Nephron progenitor cell (in vitro differentiated cells): ENCODE data around the gene DR1.
"Not testable (repeated sequence)": the region's sequence is repeated elsewhere in the genome, so short reads cannot be mapped to it uniquely, and the experiment has no call there.

Experiments used
- DNase-seq: peaks from one replicate; pipeline ENCODE4 v3.0.0; 2021
- H3K27ac Mint-ChIP-seq: 2 replicates; pipeline ENCODE4 v1.8.0; 2021; ENCODE audit warnings: mild to moderate bottlenecking, moderate library complexity, mixed read lengths
- H3K27me3 Mint-ChIP-seq: 2 replicates; pipeline ENCODE4 v1.8.0; 2021; ENCODE audit warnings: mild to moderate bottlenecking, low read depth, mixed read lengths; ENCODE audit not compliant: poor library complexity
- H3K36me3 Mint-ChIP-seq: 2 replicates; pipeline ENCODE4 v1.8.0; 2021; ENCODE audit warnings: low read depth, mixed read lengths
- H3K4me1 Mint-ChIP-seq: 2 replicates; pipeline ENCODE4 v1.8.0; 2021; ENCODE audit warnings: mixed read lengths
- H3K4me3 Mint-ChIP-seq: 2 replicates; pipeline ENCODE4 v1.8.0; 2021; ENCODE audit warnings: mild to moderate bottlenecking, moderate library complexity, mixed read lengths
- H3K9me3 Mint-ChIP-seq: 2 replicates; pipeline ENCODE4 v1.8.0; 2021; ENCODE audit warnings: mild to moderate bottlenecking, moderate library complexity, mixed read lengths
- TF ChIP-seq, protein P1 (sequence below): fragments of 200-600 bp; sonication (generic); IDR thresholded peaks from 2 replicates; pipeline ENCODE4 v1.5.0; 2021; ENCODE audit warnings: antibody characterized with exemption

DR1 gene

DNA sequence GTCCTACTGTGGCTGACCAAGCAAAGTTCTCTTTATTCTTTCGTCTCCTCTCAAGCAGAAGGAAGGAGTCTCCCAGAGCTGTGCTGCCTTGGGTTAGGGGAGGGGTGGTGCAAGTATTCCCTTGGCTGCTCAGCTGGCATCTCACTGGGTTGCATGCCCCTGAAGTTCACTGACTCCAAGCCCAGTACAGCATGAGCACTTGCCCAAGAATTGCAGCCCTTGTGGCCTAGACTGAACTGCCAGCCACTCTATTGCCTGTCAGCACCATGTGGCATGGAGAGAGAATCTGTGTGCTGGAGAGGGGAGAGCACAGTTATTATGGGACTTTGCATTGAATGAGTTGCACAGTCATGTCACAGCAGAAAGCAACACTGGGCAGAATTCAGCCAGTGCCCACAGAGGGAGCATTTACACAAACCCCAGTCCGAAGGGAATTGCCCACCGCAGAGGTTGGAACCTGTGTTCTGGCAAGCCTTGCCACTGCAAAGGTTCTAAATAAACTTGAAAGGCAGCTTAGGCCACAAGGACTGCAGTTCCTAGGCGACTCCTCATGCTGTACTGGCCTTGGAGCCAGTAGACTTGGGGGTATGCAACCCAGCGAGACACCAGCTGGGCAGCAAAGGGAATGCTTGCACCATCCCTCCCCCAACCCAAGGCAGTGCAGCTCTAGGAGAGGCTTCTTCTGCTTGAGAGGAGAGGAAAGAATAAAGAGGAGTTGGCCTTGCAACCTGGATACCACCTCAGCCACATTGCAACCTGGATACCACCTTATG, 28.8 kb downstream of the DR1 start:
- H3K9me3 Mint-ChIP-seq: peaks cover 54% of the 10 kb centered on the region
- H3K36me3 Mint-ChIP-seq: peaks cover 61% of the 10 kb centered on the region
- no peaks in the 10 kb centered on the region for H3K4me1 Mint-ChIP-seq
- H3K27me3 Mint-ChIP-seq: no peaks in the 10 kb centered on the region
- H3K4me3 Mint-ChIP-seq: no peak overlapping the region
- no peak overlapping the region for H3K27ac Mint-ChIP-seq
- TF ChIP-seq, protein P1, sequence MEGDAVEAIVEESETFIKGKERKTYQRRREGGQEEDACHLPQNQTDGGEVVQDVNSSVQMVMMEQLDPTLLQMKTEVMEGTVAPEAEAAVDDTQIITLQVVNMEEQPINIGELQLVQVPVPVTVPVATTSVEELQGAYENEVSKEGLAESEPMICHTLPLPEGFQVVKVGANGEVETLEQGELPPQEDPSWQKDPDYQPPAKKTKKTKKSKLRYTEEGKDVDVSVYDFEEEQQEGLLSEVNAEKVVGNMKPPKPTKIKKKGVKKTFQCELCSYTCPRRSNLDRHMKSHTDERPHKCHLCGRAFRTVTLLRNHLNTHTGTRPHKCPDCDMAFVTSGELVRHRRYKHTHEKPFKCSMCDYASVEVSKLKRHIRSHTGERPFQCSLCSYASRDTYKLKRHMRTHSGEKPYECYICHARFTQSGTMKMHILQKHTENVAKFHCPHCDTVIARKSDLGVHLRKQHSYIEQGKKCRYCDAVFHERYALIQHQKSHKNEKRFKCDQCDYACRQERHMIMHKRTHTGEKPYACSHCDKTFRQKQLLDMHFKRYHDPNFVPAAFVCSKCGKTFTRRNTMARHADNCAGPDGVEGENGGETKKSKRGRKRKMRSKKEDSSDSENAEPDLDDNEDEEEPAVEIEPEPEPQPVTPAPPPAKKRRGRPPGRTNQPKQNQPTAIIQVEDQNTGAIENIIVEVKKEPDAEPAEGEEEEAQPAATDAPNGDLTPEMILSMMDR: no peak
- DNase-seq: no peak

DNA sequence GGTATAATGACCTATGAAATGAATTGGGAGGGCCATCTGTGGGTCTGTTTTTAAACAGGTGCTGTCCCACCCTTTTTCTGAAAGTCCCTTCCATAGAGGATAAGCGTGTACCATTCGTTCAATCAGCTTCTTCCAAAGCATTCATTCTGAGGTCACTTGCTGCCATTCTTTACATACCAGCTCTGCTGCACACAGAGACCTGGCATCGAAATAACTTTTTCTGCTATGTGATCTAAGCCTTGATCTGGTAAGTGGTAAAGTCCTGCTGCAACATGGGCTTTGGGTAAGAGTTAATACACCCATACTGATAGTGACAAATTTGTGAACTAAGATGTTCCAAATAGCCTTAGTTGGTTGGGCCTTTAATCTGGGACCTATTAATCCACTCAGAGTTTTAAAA, 38.9 kb downstream of the DR1 start:
- Mint-ChIP-seq H3K4me3 (no peak overlapping the region), H3K27ac (no peak overlapping the region), H3K27me3 (no peaks in the 10 kb centered on the region), H3K4me1 (no peaks in the 10 kb centered on the region), H3K9me3 (peaks cover 42% of the 10 kb centered on the region), H3K36me3 (peaks cover 7% of the 10 kb centered on the region)
- TF ChIP-seq, protein P1: no peak
- no peak for DNase-seq

DNA sequence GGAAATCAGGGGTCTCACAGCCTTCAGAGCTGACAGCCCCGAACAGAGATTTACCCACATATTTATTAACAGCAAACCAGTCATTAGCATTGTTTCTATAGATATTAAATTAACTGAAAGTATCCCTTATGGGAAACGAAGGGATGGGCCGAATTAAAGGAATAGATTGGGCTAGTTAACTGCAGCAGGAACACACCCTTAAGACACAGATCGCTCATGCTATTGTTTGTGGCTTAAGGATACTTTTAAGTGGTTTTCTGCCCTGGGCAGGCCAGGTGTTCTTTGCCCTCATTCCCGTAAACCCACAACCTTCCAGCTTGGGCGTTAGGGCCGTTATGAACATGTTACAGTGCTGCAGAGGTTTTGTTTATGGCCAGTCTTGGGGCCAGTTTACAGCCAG, 40.6 kb downstream of the DR1 start:
- not testable (repeated sequence) for H3K4me3 Mint-ChIP-seq, DNase-seq, H3K4me1 Mint-ChIP-seq, H3K27me3 Mint-ChIP-seq, H3K36me3 Mint-ChIP-seq, H3K27ac Mint-ChIP-seq
- peaks cover 45% of the 10 kb centered on the region for H3K9me3 Mint-ChIP-seq

DNA sequence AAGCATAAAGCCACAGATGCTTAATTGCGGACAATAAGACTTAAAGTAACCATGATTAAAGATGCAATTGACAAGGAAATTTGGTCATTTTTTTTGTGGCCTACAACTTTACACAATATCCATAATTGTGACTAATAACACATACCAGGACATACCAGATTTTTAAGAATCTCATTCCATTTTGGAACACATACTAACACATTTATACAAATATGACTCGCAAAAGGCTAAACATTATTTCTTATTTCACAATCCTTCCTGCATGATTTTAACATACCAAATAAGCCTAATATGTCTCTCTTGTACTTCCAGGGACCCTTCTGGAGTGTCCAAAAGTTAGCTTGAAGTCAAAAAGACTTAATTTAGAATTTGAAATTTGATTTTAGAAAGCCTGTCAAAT, 48.8 kb downstream of the DR1 start:
- Mint-ChIP-seq H3K27me3 (peaks cover 4% of the 10 kb centered on the region), H3K27ac (no peak overlapping the region), H3K4me3 (no peak overlapping the region), H3K9me3 (peaks cover 6% of the 10 kb centered on the region), H3K4me1 (peaks cover 7% of the 10 kb centered on the region), H3K36me3 (no peaks in the 10 kb centered on the region)
- DNase-seq: no peak
- TF ChIP-seq, protein P1: no peak

DNA sequence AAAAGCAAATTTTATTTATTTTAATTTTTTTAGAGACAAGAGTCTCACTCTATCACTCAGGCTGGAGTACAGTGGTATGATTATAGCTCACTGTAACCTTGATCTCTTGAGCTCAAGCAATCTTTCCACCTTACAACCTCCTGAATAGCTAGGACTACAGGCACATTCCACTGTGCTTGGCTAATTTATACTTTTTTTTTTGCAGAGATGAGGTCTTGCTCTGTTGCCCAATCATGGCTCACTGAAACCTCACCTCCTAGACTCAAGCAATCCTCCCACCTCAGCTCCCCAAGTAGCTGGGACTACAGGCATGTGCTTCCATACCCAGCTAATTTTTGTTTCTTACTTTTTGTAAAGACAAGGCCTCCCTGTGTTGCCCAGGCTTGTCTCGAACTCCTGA, 49.5 kb downstream of the DR1 start:
- H3K4me3 Mint-ChIP-seq: no peak overlapping the region

DNA sequence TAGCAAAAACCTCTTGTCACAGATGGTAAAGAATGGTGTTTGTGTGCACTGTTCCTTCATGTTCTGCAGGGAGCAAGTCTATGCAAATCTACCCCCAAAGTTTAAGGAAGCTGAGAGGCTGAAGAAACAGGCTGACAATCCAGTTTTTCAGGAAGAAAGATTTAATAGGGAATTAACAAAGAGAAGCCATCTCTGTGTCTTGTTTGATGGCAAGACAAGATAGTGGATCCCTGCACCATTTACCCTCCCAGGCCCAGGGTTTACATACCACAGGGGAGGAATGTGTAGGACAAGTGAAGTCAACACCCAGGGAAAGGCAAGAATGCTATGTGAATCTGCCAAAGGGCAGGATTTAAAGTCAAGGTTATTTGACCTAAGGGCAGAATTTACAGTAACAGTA, 54.1 kb downstream of the DR1 start:
- Mint-ChIP-seq H3K27me3 (peaks cover 2% of the 10 kb centered on the region), H3K4me3 (no peak overlapping the region), H3K4me1 (no peaks in the 10 kb centered on the region), H3K9me3 (peaks cover 7% of the 10 kb centered on the region), H3K36me3 (no peaks in the 10 kb centered on the region), H3K27ac (no peak overlapping the region)
- TF ChIP-seq, protein P1: no peak
- no peak for DNase-seq

More for the DNA sequence above, 49.5 kb downstream of the DR1 start:
- peak overlapping the region; percentile 83 for H3K27ac Mint-ChIP-seq
- DNase-seq: no peak
- peaks cover 7% of the 10 kb centered on the region for H3K4me1 Mint-ChIP-seq
- no peaks in the 10 kb centered on the region for H3K27me3 Mint-ChIP-seq
- H3K9me3 Mint-ChIP-seq: no peaks in the 10 kb centered on the region
- TF ChIP-seq, protein P1: no peak
- H3K36me3 Mint-ChIP-seq: no peaks in the 10 kb centered on the region
